GM13976 (cell line): Measurements from ENCODE around the gene DUS2.

Experiments
- DNase-seq: peaks from one replicate; pipeline ENCODE4 v3.0.0; 2012; ENCODE audit warnings: low spot score
- in situ Hi-C: fragments of 300-500 bp; cut with MboI; formaldehyde crosslinking; loops from one replicate; pipeline ENCODE4 v1.12.0; 2022; ENCODE audit warnings: low sequenced_read_pairs, mixed read lengths, inconsistent platforms; ENCODE audit not compliant: unreplicated experiment
- TF ChIP-seq, protein P1 (sequence below): IDR thresholded peaks from 2 replicates; pipeline ENCODE4 v1.5.1; 2012; ENCODE audit warnings: borderline replicate concordance, mild to moderate bottlenecking; ENCODE audit not compliant: insufficient read depth; ENCODE audit errors: extremely low read depth, missing control alignments, control extremely low read depth

Gene DUS2

DNA sequence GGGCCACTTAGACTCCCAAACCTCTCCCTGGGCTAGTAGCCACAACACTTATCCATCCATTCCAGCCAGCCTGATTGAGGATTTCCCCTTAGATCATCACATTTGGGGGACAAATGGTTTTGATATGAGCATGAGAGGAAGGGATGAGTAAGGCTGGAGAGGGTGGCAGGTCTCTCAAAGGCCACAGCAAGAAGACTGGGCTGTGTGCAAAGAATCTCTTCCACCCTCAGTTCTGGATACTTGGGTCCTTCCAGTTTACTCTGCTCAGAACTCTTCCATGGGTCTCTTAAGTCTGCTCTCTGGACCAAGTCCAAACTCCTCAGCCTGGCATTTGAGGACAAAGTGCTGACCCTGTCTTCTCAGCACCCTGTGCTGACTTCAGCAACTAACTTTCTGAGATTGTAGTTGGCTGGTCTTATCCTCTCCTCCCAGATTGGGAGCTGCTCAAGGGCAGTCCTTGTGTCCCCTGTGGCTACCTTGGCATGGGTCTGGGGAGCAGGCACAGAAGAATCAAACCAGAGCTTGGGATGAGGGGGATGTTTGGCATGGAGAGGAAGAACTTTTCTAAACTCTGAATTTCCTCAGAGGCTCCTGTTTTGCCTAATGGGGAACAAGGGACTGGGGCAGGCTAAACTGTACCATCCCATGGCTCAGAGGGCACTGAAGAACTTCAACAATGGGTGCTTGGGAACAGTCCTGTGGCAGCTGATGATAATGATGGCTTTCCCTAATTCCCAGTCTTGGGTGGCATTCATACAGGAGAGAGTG is 59.0 kb downstream of the DUS2 start:
- TF ChIP-seq, protein P1, sequence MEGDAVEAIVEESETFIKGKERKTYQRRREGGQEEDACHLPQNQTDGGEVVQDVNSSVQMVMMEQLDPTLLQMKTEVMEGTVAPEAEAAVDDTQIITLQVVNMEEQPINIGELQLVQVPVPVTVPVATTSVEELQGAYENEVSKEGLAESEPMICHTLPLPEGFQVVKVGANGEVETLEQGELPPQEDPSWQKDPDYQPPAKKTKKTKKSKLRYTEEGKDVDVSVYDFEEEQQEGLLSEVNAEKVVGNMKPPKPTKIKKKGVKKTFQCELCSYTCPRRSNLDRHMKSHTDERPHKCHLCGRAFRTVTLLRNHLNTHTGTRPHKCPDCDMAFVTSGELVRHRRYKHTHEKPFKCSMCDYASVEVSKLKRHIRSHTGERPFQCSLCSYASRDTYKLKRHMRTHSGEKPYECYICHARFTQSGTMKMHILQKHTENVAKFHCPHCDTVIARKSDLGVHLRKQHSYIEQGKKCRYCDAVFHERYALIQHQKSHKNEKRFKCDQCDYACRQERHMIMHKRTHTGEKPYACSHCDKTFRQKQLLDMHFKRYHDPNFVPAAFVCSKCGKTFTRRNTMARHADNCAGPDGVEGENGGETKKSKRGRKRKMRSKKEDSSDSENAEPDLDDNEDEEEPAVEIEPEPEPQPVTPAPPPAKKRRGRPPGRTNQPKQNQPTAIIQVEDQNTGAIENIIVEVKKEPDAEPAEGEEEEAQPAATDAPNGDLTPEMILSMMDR, result no peak
- no peak for DNase-seq
- in situ Hi-C loops, result no loop called here

- TF ChIP-seq, protein P1, result no peak
- in situ Hi-C loops, result no loop called here
- no peak for DNase-seq
Measured at GRCh38 chr16:68082629-68083238, 59.6 kb downstream of the DUS2 start.

DNA sequence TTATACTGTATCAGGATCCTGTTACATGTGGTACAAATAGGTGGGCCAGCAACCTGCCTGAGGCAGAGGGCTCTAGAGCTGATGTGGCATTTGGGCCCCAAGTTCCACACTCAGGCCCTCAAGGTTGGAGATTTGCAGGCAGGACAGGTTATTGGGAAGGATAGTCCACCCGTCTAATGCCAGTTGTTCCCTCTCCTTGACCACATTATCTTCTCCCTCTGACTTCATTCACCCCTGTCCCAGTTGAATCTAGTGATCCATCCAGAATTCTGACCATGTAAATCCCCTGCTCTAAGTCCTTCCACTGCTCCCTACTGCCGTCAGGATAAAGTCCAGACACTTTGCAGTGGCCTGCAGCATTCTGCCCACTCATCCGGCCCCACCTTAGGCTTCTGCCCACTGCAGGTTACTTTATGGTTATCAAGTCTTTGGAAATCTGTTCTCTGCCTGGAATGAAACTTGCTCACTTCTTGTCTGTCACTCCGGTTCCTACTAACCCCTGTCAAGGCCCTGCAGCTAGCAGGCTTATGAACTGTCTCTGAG is 60.2 kb downstream of the DUS2 start:
- DNase-seq, result no peak
- in situ Hi-C loops, result no loop called here

DNA sequence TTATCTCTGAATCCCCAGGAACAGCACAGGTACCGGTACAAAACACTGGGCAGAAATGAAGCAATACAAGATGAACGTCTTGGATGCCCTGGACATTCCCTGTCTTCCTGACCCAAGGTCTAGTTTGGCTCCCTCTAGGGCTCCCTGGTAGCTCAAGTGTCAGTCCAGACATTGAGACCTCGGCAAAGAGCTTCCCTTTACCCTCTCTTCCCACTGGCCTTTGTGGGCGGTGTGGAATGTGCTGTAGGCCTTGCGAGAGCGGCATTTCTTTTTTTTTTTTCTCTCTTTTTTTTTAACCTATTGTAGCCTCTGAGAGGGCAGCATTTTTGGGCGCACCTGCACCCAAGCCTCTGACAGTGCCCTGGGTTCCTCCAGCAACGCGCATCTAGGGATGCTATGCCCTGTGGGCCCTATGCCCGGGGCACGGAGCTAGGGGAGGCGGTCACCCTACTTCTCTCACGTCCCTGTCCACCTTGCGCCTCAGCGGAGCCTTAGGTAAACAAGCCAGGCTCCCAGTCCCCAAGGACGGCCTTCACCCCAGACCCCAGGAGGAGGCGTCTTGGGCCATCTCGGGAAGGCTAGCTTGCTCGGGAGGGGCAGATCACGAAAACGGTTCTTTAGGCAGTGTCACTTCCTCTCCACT is 60.9 kb downstream of the DUS2 start:
- DNase-seq, result no peak
- in situ Hi-C loops, result no loop called here
- TF ChIP-seq, protein P1, result no peak

More for the DNA sequence above, 60.2 kb downstream of the DUS2 start:
- TF ChIP-seq, protein P1, result no peak

- in situ Hi-C loops, result no loop called here
Measured at GRCh38 chr16:68084504-68085258, 61.6 kb downstream of the DUS2 start.

More at GRCh38 chr16:68084504-68085258, 61.6 kb downstream of the DUS2 start:
- peak; percentile 92 for DNase-seq
- TF ChIP-seq, protein P1, result peak; percentile 17
